ENCODE measurements around the gene SPAG16.

DNA sequence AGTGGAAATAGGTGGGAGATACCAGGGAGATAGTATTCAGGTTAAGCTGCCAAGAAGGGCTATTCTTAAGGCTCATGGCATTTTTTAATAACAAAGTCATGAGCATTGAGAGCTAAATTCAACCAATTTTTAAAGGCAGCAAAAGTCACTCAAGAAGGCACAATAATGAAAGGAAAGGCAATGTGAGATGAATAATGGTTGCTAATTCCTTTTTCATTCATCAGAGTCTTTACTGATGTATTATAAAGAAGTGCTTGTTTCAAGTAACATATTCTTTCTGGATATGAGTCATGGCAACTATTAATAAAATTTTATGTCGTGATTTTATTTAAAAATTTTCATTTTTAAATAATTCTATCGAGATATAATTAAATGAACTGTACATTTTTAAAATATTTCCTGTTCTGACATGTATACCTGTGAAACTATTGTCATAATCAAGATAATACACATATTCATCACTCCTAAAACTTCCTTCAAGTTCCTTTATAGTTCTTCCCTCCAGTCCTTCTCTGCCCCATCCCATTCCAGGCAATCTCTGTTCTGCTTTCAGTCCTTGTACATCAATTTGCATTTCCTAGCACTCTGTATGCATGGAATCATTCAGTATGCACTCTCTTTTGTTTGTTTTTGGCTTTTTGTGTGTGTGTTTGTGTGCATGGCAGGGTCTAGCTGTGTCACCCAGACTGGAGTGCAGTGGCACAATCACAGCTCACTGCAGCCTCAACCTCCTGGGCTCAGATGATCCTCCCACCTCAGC is 1167.4 kb downstream of the SPAG16 start:
- TF ChIP-seq CTCF (IDR thresholded peaks at IDR 0.05; ENCODE audit: insufficient read depth, low read depth, low read length) (no peak), EZH2 (IDR thresholded peaks at IDR 0.05; ENCODE audit: insufficient read depth, low read length) (no peak)

All from astrocyte (in vitro differentiated cells and primary cell).